Prostate gland (tissue), 2 donors: ENCODE measurements around the gene CHD3. TPM values are rescaled to one million over a fixed set of nuclear protein-coding genes. Genes with fewer than 3 reads are reported as not detected.

ENCODE experiments used
- DNase-seq: peaks from one replicate; pipeline ENCODE4 v3.0.0-alpha.2; 2019; ENCODE audit warnings: low spot score
- H3K27ac ChIP-seq, 2 donors: fragments of 200-600 bp; sonication (generic); 2 replicates each; pipeline ENCODE4 v1.5.1; 2017 to 2019
- H3K27me3 ChIP-seq: fragments of 200-600 bp; sonication (generic); replicated peaks from 2 replicates; pipeline ENCODE4 v1.5.1; 2019; ENCODE audit not compliant: insufficient read depth
- H3K36me3 ChIP-seq, 2 donors: fragments of 200-600 bp; sonication (generic); 1 replicate in 1 of 2; 2 replicates in 1 of 2; pipeline versions ENCODE4 v1.5.1 to v1.8.1; 2017 to 2019
- H3K4me1 ChIP-seq: fragments of 200-600 bp; sonication (generic); replicated peaks from 2 replicates; pipeline ENCODE4 v1.5.1; 2019
- H3K4me3 ChIP-seq, 2 donors: fragments of 200-600 bp; sonication (generic); 2 replicates each; pipeline ENCODE4 v1.5.1; 2017 to 2019
- H3K9me3 ChIP-seq: fragments of 200-600 bp; sonication (generic); 2 replicates; pipeline ENCODE4 v1.5.1; 2017
- CTCF ChIP-seq, 4 experiments: fragments of 200-600 bp in 2 of 4; fragments of 450-650 bp in 2 of 4; sonication (generic) in 2 of 4; IDR thresholded peaks; 1 replicate in 3 of 4; 2 replicates in 1 of 4; pipeline ENCODE4 v1.5.1; 2016 to 2019; ENCODE audit warnings: antibody characterized with exemption in 4 of 4, mild to moderate bottlenecking in 2 of 4, moderate library complexity in 2 of 4
- POLR2A ChIP-seq: fragments of 450-650 bp; IDR thresholded peaks from one replicate; pipeline ENCODE4 v1.6.1; 2016; ENCODE audit warnings: antibody characterized with exemption, mild to moderate bottlenecking
- POLR2AphosphoS5 ChIP-seq: sonication (generic); formaldehyde crosslinking; IDR thresholded peaks from one replicate; pipeline ENCODE4 v1.6.1; 2017; ENCODE audit warnings: antibody characterized with exemption
- WGBS: methylation state at CpG from one replicate; pipeline ENCODE4 v1.1.5; 2018; 5-methylcytosine and 5-hydroxymethylcytosine counted together
- intact Hi-C: fragments of 100-400 bp; cut with DNase I; formaldehyde crosslinking; loops from one replicate; pipeline ENCODE4 v1.14.2; 2022
- total RNA-seq, 2 donors: library from RNA; depleted of rRNA; stranded (reverse); fragments of >200 nt; gene quantifications; one replicate each; pipeline ENCODE4 v1.1.0, GENCODE V29; 2016

CHD3 gene
- total RNA-seq, 2 donors from 2014 or later: 166 to 196 TPM

- H3K36me3 ChIP-seq: no peaks in the 10 kb centered on the region
- peaks cover 10% of the 10 kb centered on the region for H3K4me1 ChIP-seq
- TF ChIP-seq CTCF (IDR thresholded peaks at IDR 0.05) (no peak), POLR2AphosphoS5 (peak; percentile 28), POLR2A (no peak)
- peak; percentile 67 for DNase-seq
- H3K27me3 ChIP-seq: no peaks in the 10 kb centered on the region
- WGBS: 18% methylated on average over 7 of the region's 7 CpGs
- peak overlapping the region; percentile 97 to 99 for H3K27ac ChIP-seq
- no peak overlapping the region for H3K4me3 ChIP-seq
- intact Hi-C loops: no loop called here
- H3K9me3 ChIP-seq: no peaks in the 10 kb centered on the region
These were observed 7.1 kb upstream of the CHD3 start for GRCh38 chr17:7881276-7882054.

- no peak for TF ChIP-seq CTCF (IDR thresholded peaks at IDR 0.05)
- TF ChIP-seq POLR2A: no peak
- TF ChIP-seq POLR2AphosphoS5: no peak
- no peak for DNase-seq
- no peaks in the 10 kb centered on the region for H3K27me3 ChIP-seq
- H3K4me3 ChIP-seq: no peak overlapping the region
- WGBS: 47% methylated on average over 7 of the region's 7 CpGs
- H3K27ac ChIP-seq: peak overlapping the region; percentile 97 to 99
- H3K4me1 ChIP-seq: peaks cover 10% of the 10 kb centered on the region
- H3K36me3 ChIP-seq: no peaks in the 10 kb centered on the region
- intact Hi-C loops: no loop called here
- H3K9me3 ChIP-seq: no peaks in the 10 kb centered on the region
These were observed 6.5 kb upstream of the CHD3 start for GRCh38 chr17:7882068-7882467.

GRCh38 chr17:7882629-7883028 is 6.0 kb upstream of the CHD3 start:
- peak overlapping the region in 1 of 2 donors; percentile 77 for H3K4me3 ChIP-seq
- no peak for DNase-seq
- TF ChIP-seq CTCF (IDR thresholded peaks at IDR 0.05): no peak
- no peak for TF ChIP-seq POLR2A
- TF ChIP-seq POLR2AphosphoS5: no peak
- 39% methylated on average over 3 of the region's 3 CpGs for WGBS
- H3K36me3 ChIP-seq: no peaks in the 10 kb centered on the region
- H3K9me3 ChIP-seq: no peaks in the 10 kb centered on the region
- no peaks in the 10 kb centered on the region for H3K27me3 ChIP-seq
- H3K27ac ChIP-seq: peak overlapping the region; percentile 97 to 99
- peaks cover 10% of the 10 kb centered on the region for H3K4me1 ChIP-seq
- intact Hi-C loops: no loop called here

GRCh38 chr17:7883781-7884386 is 4.7 kb upstream of the CHD3 start:
- H3K4me1 ChIP-seq: peaks cover 15% of the 10 kb centered on the region
- no peaks in the 10 kb centered on the region for H3K27me3 ChIP-seq
- no peaks in the 10 kb centered on the region for H3K9me3 ChIP-seq
- TF ChIP-seq POLR2AphosphoS5 (no peak), POLR2A (no peak), CTCF (IDR thresholded peaks at IDR 0.05) (no peak)
- peak overlapping the region; percentile 77 to 90 for H3K4me3 ChIP-seq
- intact Hi-C loops: no loop called here
- DNase-seq: no peak
- H3K27ac ChIP-seq: peak overlapping the region; percentile 97 to 99
- WGBS: 0% methylated on average over 3 of the region's 3 CpGs
- no peaks in the 10 kb centered on the region for H3K36me3 ChIP-seq
